HepG2 (cell line): Measurements from ENCODE around the gene NATD1. TPM values are rescaled to one million over a fixed set of nuclear protein-coding genes. Genes with fewer than 3 reads are reported as not detected.

ENCODE experiments used
- ATAC-seq: fragments of 200-7000 bp; cut with Tn5 transposase; 3 replicates; pipeline ENCODE4 v1.9.1; 2020; ENCODE audit warnings: mild to moderate bottlenecking, moderate library complexity
- BruUV-seq: library from RNA; stranded (reverse); fragments of 400-500 nt; replicated peaks from 2 replicates; lab custom pipeline; 2021; lab: Mats Ljungman, UMichigan
- CTCF ChIA-PET: fragments of 300-600 bp; formaldehyde crosslinking; extraction: SDS; loops from one replicate; lab custom pipeline; 2021; ENCODE audit warnings: low total read pairs, inconsistent platforms, low intra/inter-chr PET ratio; lab: Yijun Ruan, JAX
- POLR2A ChIA-PET: fragments of 350-600 bp; sonication (Branson Sonifier 250); formaldehyde crosslinking; loops from one replicate; lab custom pipeline; 2020; ENCODE audit warnings: antibody characterized with exemption, inconsistent platforms; lab: Yijun Ruan, JAX
- DNase-seq: peaks from one replicate; pipeline ENCODE4 v3.0.0-alpha.2; 2015; ENCODE audit warnings: low spot score
- FAIRE-seq: peaks from 3 replicates; lab custom pipeline; 2011; peaks lifted over from hg19 to GRCh38; lab: Jason Lieb, UNC
- H2AFZ ChIP-seq: one replicate; pipeline ENCODE4 v1.6.1; 2011; ENCODE audit warnings: low read length, inconsistent platforms
- H3K27ac ChIP-seq: fragments of 300-600 bp; 3 replicates; pipeline ENCODE4 v1.8.0; 2011; ENCODE audit warnings: mixed run types, mild to moderate bottlenecking, mixed read lengths, low read length, inconsistent platforms; ENCODE audit not compliant: insufficient read depth; ENCODE audit errors: extremely low read length
- H3K27me3 ChIP-seq, 2 experiments: fragments of 200-600 bp in 1 of 2; 2 replicates in 1 of 2; 3 replicates in 1 of 2; pipeline versions ENCODE4 v1.6.0 to v1.8.0; 2011; ENCODE audit warnings: low read length in 2 of 2, mild to moderate bottlenecking in 2 of 2, moderate library complexity in 2 of 2, inconsistent platforms in 1 of 2; ENCODE audit not compliant: insufficient read depth in 2 of 2, control insufficient read depth in 1 of 2
- H3K36me3 ChIP-seq, 2 experiments: fragments of 200-600 bp in 1 of 2; replicated peaks in 1 of 2; 2 replicates in 1 of 2; 3 replicates in 1 of 2; pipeline versions ENCODE4 v1.5.1 to v1.8.0; 2011; ENCODE audit warnings: low read length in 2 of 2, inconsistent platforms in 1 of 2; ENCODE audit not compliant: insufficient read depth in 2 of 2, control insufficient read depth in 1 of 2
- H3K4me1 ChIP-seq: 2 replicates; pipeline ENCODE4 v1.5.1; 2012; ENCODE audit warnings: low read length, inconsistent platforms; ENCODE audit not compliant: insufficient read depth
- H3K4me2 ChIP-seq: 2 replicates; pipeline ENCODE4 v1.6.0; 2011; ENCODE audit warnings: low read depth, low read length, inconsistent platforms
- H3K4me3 ChIP-seq, 3 experiments: fragments of 200-600 bp in 1 of 3; sonication (generic), shearing (Covaris generic) in 1 of 3; replicated peaks in 1 of 3; 2 replicates each; pipeline ENCODE4 v1.5.1; 2011 to 2016; ENCODE audit warnings: low read length in 3 of 3, inconsistent platforms in 2 of 3, low read depth in 2 of 3, mild to moderate bottlenecking in 2 of 3, control low read depth in 1 of 3, mixed read lengths in 1 of 3; ENCODE audit not compliant: insufficient read depth in 1 of 3
- H3K79me2 ChIP-seq: one replicate; pipeline ENCODE4 v1.6.1; 2011; ENCODE audit warnings: low read length, inconsistent platforms; ENCODE audit not compliant: insufficient read depth
- H3K9ac ChIP-seq: 2 replicates; pipeline ENCODE4 v1.6.0; 2011; ENCODE audit warnings: mild to moderate bottlenecking, low read depth, low read length, inconsistent platforms; ENCODE audit not compliant: insufficient read depth
- H3K9me3 ChIP-seq: 2 replicates; pipeline ENCODE4 v1.5.1; 2012; ENCODE audit warnings: mild to moderate bottlenecking, low read length
- H4K20me1 ChIP-seq: 2 replicates; pipeline ENCODE4 v1.6.0; 2011; ENCODE audit warnings: inconsistent platforms, mild to moderate bottlenecking, low read length, moderate library complexity; ENCODE audit not compliant: insufficient read depth
- CHCHD3 ChIP-seq: sonication (generic); formaldehyde crosslinking; IDR thresholded peaks from 2 replicates; pipeline ENCODE4 v1.8.0; 2022; ENCODE audit warnings: mild to moderate bottlenecking, missing genetic modification reagents, moderate library complexity
- ESRRA ChIP-seq: sonication (generic); formaldehyde crosslinking; IDR thresholded peaks from 2 replicates; pipeline ENCODE4 v1.5.1; 2020; ENCODE audit warnings: mild to moderate bottlenecking, low read depth, missing genetic modification reagents
- GTF2F1 ChIP-seq: fragments of 150-350 bp; IDR thresholded peaks from 2 replicates; pipeline ENCODE4 v1.6.1; 2014; ENCODE audit warnings: low read length
- RORA ChIP-seq: sonication (generic); formaldehyde crosslinking; IDR thresholded peaks from 2 replicates; pipeline ENCODE4 v1.5.0; 2020; ENCODE audit warnings: mild to moderate bottlenecking, missing genetic modification reagents, moderate library complexity
- SKI ChIP-seq: fragments of 450-650 bp; IDR thresholded peaks from one replicate; pipeline ENCODE4 v1.6.1; 2018; ENCODE audit warnings: mild to moderate bottlenecking; ENCODE audit not compliant: partially characterized antibody
- ZNF446 ChIP-seq: sonication (generic); formaldehyde crosslinking; IDR thresholded peaks from 2 replicates; pipeline ENCODE4 v1.5.0; 2020; ENCODE audit warnings: mild to moderate bottlenecking, missing genetic modification reagents
- WGBS: methylation state at CpG from one replicate; pipeline ENCODE4 v1.1.6; 2017; ENCODE audit warnings: low lambda C conversion rate; 5-methylcytosine and 5-hydroxymethylcytosine counted together
- in situ Hi-C: cut with HindIII; loops from 2 replicates; pipeline ENCODE4 v1.10.0; 2017; ENCODE audit warnings: low pct_unique_long_range_greater_than_20kb; ENCODE audit not compliant: extremely low pct_ligation_motif_present
- intact Hi-C: fragments of 100-400 bp; cut with micrococcal nuclease; formaldehyde crosslinking; loops from one replicate; pipeline ENCODE4 v1.10.0; 2022; ENCODE audit not compliant: unreplicated experiment
- polyA plus RNA-seq, 8 experiments: library from polyadenylated mRNA; depleted of rRNA in 3 of 8; stranded (reverse) in 7 of 8; unstranded in 1 of 8; fragments of >200 nt; fragmentation: Illumina TruSeq in 4 of 8; extraction: Trizol in 4 of 8; gene quantifications; 2 replicates each; pipeline versions ENCODE4 v1.2.1 to v1.2.3, GENCODE V29; 2011 to 2016; ENCODE audit warnings: low read depth in 4 of 8, missing spikeins in 1 of 8, mixed read lengths in 1 of 8; ENCODE audit not compliant: insufficient read depth in 1 of 8
- total RNA-seq, 5 experiments: library from RNA; depleted of rRNA; stranded (reverse); fragments of >200 nt; fragmentation: Illumina TruSeq; extraction: Trizol; gene quantifications; 2 replicates each; pipeline ENCODE4 v1.2.3, GENCODE V29; 2016; ENCODE audit warnings: low read depth in 1 of 5
- TF ChIP-seq, protein P1 (sequence below): fragments of 450-650 bp; IDR thresholded peaks from 2 replicates; pipeline ENCODE4 v1.6.1; 2017; ENCODE audit warnings: mild to moderate bottlenecking
- TF ChIP-seq, protein P2 (sequence below): IDR thresholded peaks from 2 replicates; pipeline ENCODE4 v1.6.1; 2018; ENCODE audit warnings: missing genetic modification reagents
- TF ChIP-seq, protein P3 (sequence below): sonication (generic); formaldehyde crosslinking; IDR thresholded peaks from 2 replicates; pipeline ENCODE4 v1.4.0; 2020; ENCODE audit warnings: missing genetic modification reagents; ENCODE audit errors: not compliant biosample characterization
- TF ChIP-seq, protein P4 (sequence below): IDR thresholded peaks from 2 replicates; pipeline ENCODE4 v1.6.1; 2016; ENCODE audit warnings: low read depth, missing genetic modification reagents, missing compliant biosample characterization
- TF ChIP-seq, protein P5 (sequence below): sonication (generic); formaldehyde crosslinking; IDR thresholded peaks from 2 replicates; pipeline ENCODE4 v1.4.0; 2020; ENCODE audit warnings: missing genetic modification reagents

The NATD1 gene
- total and polyA plus RNA-seq, 2 of the 13 experiments (the other 11 are each of a cell fraction or from before 2014, with no cell fraction given): 0.31 to 2.3 TPM

DNA sequence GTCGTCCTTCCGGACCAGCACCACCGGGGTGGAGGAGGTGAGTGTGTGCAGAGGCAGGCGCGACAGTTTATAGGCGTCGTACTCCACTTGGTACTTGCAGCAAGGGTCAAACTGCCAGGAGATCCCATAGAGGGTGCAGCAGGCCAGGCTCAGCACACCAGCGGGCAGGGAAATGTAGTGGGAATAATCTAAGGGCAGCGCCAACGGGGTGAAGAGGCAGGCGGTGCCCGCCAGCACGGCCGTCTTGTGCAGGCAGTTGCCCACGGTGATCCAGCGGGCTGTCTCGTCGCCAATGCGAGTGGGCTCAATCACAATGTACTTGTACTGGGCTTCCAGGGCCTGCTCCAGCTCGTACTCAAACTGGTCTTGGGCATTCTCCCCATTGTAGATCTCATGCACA, 54.8 kb downstream of the NATD1 start (continued):
- TF ChIP-seq, protein P1, sequence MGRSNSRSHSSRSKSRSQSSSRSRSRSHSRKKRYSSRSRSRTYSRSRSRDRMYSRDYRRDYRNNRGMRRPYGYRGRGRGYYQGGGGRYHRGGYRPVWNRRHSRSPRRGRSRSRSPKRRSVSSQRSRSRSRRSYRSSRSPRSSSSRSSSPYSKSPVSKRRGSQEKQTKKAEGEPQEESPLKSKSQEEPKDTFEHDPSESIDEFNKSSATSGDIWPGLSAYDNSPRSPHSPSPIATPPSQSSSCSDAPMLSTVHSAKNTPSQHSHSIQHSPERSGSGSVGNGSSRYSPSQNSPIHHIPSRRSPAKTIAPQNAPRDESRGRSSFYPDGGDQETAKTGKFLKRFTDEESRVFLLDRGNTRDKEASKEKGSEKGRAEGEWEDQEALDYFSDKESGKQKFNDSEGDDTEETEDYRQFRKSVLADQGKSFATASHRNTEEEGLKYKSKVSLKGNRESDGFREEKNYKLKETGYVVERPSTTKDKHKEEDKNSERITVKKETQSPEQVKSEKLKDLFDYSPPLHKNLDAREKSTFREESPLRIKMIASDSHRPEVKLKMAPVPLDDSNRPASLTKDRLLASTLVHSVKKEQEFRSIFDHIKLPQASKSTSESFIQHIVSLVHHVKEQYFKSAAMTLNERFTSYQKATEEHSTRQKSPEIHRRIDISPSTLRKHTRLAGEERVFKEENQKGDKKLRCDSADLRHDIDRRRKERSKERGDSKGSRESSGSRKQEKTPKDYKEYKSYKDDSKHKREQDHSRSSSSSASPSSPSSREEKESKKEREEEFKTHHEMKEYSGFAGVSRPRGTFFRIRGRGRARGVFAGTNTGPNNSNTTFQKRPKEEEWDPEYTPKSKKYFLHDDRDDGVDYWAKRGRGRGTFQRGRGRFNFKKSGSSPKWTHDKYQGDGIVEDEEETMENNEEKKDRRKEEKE: no peak
- no peak for TF ChIP-seq ESRRA

DNA sequence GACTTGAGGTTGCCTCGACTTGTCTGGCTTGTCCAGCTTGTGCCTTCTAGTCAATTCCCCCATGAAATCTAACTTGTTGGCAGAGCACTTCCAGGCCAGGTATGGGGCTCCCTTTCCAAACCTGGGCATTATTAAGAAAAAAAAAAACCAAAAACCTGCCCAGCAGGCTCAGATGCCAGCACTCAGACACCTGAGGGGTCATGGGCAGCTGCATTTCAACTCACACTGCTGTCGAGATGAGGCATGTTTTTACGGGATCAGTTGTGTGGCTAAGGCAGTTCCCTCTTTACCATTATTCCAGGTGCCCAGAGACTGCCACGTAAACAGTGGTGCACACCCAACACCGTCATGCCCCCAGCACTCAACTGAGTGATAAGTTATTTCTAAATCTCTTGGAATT, 57.1 kb downstream of the NATD1 start:
- WGBS: 100% methylated on average over 5 of the region's 5 CpGs
- TF ChIP-seq CHCHD3 (no peak), SKI (no peak), ZNF446 (CRISPR knock-in tag) (no peak), RORA (no peak), GTF2F1 (no peak)
- TF ChIP-seq, protein P2, sequence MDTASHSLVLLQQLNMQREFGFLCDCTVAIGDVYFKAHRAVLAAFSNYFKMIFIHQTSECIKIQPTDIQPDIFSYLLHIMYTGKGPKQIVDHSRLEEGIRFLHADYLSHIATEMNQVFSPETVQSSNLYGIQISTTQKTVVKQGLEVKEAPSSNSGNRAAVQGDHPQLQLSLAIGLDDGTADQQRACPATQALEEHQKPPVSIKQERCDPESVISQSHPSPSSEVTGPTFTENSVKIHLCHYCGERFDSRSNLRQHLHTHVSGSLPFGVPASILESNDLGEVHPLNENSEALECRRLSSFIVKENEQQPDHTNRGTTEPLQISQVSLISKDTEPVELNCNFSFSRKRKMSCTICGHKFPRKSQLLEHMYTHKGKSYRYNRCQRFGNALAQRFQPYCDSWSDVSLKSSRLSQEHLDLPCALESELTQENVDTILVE (CRISPR knock-in tag): no peak
- TF ChIP-seq, protein P3, sequence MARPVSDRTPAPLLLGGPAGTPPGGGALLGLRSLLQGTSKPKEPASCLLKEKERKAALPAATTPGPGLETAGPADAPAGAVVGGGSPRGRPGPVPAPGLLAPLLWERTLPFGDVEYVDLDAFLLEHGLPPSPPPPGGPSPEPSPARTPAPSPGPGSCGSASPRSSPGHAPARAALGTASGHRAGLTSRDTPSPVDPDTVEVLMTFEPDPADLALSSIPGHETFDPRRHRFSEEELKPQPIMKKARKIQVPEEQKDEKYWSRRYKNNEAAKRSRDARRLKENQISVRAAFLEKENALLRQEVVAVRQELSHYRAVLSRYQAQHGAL: no peak
- TF ChIP-seq, protein P4, sequence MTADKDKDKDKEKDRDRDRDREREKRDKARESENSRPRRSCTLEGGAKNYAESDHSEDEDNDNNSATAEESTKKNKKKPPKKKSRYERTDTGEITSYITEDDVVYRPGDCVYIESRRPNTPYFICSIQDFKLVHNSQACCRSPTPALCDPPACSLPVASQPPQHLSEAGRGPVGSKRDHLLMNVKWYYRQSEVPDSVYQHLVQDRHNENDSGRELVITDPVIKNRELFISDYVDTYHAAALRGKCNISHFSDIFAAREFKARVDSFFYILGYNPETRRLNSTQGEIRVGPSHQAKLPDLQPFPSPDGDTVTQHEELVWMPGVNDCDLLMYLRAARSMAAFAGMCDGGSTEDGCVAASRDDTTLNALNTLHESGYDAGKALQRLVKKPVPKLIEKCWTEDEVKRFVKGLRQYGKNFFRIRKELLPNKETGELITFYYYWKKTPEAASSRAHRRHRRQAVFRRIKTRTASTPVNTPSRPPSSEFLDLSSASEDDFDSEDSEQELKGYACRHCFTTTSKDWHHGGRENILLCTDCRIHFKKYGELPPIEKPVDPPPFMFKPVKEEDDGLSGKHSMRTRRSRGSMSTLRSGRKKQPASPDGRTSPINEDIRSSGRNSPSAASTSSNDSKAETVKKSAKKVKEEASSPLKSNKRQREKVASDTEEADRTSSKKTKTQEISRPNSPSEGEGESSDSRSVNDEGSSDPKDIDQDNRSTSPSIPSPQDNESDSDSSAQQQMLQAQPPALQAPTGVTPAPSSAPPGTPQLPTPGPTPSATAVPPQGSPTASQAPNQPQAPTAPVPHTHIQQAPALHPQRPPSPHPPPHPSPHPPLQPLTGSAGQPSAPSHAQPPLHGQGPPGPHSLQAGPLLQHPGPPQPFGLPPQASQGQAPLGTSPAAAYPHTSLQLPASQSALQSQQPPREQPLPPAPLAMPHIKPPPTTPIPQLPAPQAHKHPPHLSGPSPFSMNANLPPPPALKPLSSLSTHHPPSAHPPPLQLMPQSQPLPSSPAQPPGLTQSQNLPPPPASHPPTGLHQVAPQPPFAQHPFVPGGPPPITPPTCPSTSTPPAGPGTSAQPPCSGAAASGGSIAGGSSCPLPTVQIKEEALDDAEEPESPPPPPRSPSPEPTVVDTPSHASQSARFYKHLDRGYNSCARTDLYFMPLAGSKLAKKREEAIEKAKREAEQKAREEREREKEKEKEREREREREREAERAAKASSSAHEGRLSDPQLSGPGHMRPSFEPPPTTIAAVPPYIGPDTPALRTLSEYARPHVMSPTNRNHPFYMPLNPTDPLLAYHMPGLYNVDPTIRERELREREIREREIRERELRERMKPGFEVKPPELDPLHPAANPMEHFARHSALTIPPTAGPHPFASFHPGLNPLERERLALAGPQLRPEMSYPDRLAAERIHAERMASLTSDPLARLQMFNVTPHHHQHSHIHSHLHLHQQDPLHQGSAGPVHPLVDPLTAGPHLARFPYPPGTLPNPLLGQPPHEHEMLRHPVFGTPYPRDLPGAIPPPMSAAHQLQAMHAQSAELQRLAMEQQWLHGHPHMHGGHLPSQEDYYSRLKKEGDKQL (CRISPR knock-in tag): no peak
- TF ChIP-seq, protein P5, sequence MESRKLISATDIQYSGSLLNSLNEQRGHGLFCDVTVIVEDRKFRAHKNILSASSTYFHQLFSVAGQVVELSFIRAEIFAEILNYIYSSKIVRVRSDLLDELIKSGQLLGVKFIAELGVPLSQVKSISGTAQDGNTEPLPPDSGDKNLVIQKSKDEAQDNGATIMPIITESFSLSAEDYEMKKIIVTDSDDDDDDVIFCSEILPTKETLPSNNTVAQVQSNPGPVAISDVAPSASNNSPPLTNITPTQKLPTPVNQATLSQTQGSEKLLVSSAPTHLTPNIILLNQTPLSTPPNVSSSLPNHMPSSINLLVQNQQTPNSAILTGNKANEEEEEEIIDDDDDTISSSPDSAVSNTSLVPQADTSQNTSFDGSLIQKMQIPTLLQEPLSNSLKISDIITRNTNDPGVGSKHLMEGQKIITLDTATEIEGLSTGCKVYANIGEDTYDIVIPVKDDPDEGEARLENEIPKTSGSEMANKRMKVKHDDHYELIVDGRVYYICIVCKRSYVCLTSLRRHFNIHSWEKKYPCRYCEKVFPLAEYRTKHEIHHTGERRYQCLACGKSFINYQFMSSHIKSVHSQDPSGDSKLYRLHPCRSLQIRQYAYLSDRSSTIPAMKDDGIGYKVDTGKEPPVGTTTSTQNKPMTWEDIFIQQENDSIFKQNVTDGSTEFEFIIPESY (CRISPR knock-in tag): no peak

More for the DNA sequence above, 57.1 kb downstream of the NATD1 start:
- peaks cover 7 to 31% of the 10 kb centered on the region in 2 experiments; a peak in 4 of 5 replicates for H3K36me3 ChIP-seq
- H3K27ac ChIP-seq: no peak overlapping the region
- H3K79me2 ChIP-seq: peaks cover 24% of the 10 kb centered on the region
- FAIRE-seq (no peak), ATAC-seq (no peak), DNase-seq (no peak)
- intact Hi-C loops (no loop called here), in situ Hi-C loops (no loop called here)
- H2AFZ ChIP-seq: no peak overlapping the region
- no peaks in the 10 kb centered on the region for H3K4me1 ChIP-seq
- ChIA-PET POLR2A (no interaction called here), CTCF (no interaction called here)
- no peak overlapping the region for H3K4me3 ChIP-seq
- H4K20me1 ChIP-seq: peaks cover 20% of the 10 kb centered on the region; the same call in 1 of the 2 replicates
- no TSS peak for BruUV-seq
- H3K9ac ChIP-seq: no peak overlapping the region
- H3K4me2 ChIP-seq: no peak overlapping the region
- no peaks in the 10 kb centered on the region for H3K27me3 ChIP-seq
- H3K9me3 ChIP-seq: no peaks in the 10 kb centered on the region
